Measurements from ENCODE around the gene FSTL3. TPM values are rescaled to one million over a fixed set of nuclear protein-coding genes. Genes with fewer than 3 reads are reported as not detected.
"Not testable (repeated sequence)": the region's sequence is repeated elsewhere in the genome, so short reads cannot be mapped to it uniquely, and the experiment has no call there.

Gene FSTL3
- total RNA-seq, 1 donor from 2014 or later: 3.1 TPM

- no peak for DNase-seq (ENCODE audit: low read depth in 2 of 2)
Measured at GRCh38 chr19:709196-709964, 33.2 kb downstream of the FSTL3 start.

DNA sequence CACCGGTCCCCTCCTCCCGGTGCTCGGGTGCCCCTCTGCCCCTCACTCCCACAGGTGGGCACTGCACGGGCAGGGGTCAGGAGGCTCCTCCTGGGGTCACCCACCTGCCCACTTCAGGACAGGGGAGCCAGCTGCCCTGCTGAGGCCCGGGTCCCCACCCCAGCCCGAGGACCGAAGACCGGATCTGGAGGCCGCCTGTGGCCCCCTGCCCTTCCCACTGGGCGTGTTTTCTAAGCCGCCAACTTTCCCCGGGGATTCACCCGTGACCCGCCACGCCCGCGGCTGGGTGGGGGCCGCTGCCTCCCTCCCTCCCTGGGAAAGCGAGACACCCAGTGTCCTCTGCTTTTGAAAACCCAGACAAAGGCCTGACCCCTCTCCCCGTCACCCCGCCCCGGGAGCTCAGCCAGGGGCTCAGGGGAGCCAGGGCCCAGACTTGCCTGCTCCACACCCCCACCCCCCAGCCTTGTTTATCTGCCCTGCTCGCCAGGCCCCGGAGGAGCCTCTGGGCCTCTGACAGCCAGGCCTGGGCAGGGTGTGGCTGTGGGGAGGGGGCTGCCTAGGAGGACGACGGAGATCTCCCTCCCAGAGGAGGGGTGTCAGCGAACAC is 33.9 kb downstream of the FSTL3 start:
- no peak for DNase-seq (ENCODE audit: low read depth in 2 of 2)

GRCh38 chr19:710767-711166 is 34.6 kb downstream of the FSTL3 start:
- DNase-seq (ENCODE audit: low read depth in 2 of 2): no peak

GRCh38 chr19:711254-711653 is 35.1 kb downstream of the FSTL3 start:
- no peak for DNase-seq (ENCODE audit: low read depth in 2 of 2)

- DNase-seq (ENCODE audit: low read depth in 2 of 2): no peak
Measured at GRCh38 chr19:715347-715746, 39.2 kb downstream of the FSTL3 start.

- no peak for DNase-seq (ENCODE audit: low read depth in 2 of 2)
Measured at GRCh38 chr19:718251-718951, 42.2 kb downstream of the FSTL3 start.

- no peak for DNase-seq (ENCODE audit: low read depth in 2 of 2)
Measured at GRCh38 chr19:718991-719512, 42.9 kb downstream of the FSTL3 start.

- DNase-seq (ENCODE audit: low read depth in 2 of 2): no peak
Measured at GRCh38 chr19:719636-720344, 43.6 kb downstream of the FSTL3 start.

GRCh38 chr19:720345-721160 is 44.4 kb downstream of the FSTL3 start:
- no peak for DNase-seq (ENCODE audit: low read depth in 2 of 2)

DNA sequence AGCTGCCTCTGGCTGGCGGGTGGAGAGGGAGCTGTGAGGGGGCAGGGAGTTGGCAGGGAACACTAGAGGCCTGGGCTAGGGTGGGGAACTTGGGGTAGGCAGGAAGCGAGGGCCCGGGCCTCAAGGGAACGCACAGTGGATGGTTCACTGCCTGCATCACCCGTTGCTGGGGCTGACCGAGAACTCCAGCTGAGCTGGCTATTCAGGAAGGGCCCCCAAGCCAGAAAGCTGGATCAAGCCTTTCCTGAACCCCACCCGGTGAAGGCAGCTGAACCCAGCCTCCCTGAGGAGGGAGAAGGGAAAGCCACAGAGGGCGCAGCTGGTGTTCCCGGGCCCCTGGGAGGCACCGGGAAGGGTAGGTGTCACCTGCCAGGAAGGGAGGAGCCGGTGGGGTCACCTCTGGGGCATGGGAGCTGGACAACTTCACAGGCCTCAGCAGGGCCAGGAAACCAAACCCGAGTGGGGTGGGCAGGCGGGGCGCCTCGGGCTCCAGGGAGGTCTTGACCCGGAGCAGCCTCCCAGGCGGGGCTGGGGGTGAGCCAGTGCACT is 46.4 kb downstream of the FSTL3 start:
- peak; percentile 20 to 36 for DNase-seq (ENCODE audit: low read depth in 2 of 2)

DNA sequence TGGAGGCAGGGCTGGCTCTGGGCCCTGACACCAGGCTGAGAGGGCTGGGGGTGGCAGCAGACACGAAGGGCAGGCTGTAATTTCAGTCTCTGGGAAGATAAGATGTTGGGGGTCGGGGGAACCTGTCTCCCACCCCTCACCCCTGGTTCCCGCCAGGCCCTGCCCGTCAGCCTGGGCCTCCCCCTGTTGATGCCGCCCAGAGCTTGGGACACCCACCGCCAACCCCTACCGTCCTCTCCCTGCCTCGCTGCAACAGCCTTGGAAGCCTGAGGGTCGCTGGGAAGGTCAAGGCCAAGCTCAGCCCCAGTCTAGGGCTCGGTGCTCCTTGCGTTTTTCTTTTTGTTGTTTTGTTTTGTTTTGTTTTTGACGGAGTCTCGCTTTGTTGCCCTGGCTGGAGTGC is 47.1 kb downstream of the FSTL3 start:
- no peak for DNase-seq (ENCODE audit: low read depth in 2 of 2)

DNA sequence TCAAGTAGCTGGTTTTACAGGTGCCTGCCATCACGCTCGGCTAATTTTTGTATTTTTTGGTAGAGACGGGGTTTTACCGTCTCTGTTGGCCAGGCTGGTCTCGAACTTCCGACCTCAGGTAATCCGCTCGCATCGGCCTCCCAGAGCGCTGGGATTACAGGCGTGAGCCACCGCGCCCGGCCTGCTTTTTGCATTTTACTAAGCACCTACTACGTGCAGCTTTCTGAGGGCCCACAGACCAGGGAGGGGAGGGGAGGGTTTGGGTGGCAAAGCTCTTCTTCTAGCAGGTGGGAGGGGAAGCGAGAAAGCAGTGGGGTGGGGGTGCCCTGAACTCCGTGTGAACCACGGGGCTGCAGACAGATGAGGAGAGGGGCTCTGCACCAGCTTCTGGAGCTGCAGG is 47.5 kb downstream of the FSTL3 start:
- no peak for DNase-seq (ENCODE audit: low read depth in 2 of 2)

GRCh38 chr19:725461-726089 is 49.4 kb downstream of the FSTL3 start:
- DNase-seq (ENCODE audit: low read depth in 2 of 2): no peak

DNA sequence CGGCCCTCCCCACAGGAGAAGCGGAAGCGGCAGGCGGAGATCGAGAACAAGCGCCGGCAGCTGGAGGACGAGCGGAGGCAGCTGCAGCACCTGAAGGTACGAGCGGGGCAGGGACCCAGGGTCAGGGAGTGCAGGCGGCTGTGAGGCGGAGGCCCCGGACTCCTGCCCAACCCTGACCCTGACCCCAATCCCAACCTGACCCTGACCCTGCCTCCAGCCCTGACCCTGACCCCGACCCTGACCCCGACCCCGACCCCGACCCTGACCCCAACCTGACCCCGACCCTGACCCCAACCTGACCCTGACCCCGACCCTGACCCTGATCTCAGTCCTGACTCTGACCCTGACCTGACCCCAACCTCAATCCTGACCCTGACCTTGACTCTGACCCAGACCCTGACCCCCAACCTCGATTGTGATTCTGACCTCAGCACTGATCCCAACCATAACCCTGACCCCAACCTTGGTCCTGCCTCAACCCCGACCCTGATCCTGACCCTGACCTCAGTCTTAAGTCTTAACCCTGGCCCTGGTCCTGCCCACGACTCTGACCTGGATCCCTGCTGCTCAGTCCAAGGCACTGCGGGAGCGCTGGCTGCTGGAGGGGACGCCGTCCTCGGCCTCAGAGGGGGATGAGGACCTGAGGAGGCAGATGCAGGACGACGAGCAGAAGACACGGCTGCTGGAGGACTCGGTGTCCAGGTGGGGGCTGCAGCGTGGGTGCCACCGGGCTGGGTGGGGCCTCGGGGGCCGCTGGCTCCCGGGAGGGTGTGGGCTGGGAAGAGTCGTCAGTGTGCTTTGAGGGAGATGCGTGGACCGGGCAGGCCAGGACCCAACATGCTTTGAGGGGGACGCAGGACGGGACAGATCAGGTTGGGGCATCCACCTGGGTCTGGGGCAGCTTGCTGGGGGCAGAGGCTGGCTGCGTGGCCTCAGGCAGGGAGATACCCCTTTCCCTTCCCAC is 51.1 kb downstream of the FSTL3 start:
- DNase-seq (ENCODE audit: low read depth in 2 of 2): no peak

DNA sequence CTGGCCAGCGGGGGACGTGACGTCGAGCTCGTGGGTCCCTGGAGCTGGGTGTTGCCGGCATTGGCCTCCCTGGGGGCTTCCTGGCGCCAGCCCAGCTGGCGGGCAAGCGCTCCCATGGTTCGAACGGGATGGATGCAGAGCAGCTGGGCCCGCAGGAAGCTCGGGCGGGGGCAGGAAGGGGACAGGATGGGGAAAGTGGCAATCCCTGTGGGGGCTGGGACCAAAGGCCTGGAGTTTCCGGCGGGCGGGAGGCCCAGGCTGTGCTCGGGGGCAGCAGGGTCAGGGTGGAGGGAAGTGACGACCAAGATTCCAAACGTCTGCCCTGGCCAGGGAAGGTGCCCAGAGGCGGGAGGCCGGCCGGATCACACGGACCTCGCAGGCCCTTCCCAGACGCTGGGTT is 51.8 kb downstream of the FSTL3 start:
- peak; percentile 66 to 82 for DNase-seq (ENCODE audit: low read depth in 2 of 2)

- not testable (repeated sequence) for DNase-seq (ENCODE audit: low read depth in 2 of 2)
Measured at GRCh38 chr19:729564-729963, 53.4 kb downstream of the FSTL3 start.

GRCh38 chr19:729965-730668 is 53.9 kb downstream of the FSTL3 start:
- DNase-seq (ENCODE audit: low read depth in 2 of 2): peak in 1 of 2 donors; percentile 68

GRCh38 chr19:731000-731399 is 54.8 kb downstream of the FSTL3 start:
- DNase-seq (ENCODE audit: low read depth in 2 of 2): no peak
